ENCODE results near the gene ARHGEF17.

Gene ARHGEF17

DNA sequence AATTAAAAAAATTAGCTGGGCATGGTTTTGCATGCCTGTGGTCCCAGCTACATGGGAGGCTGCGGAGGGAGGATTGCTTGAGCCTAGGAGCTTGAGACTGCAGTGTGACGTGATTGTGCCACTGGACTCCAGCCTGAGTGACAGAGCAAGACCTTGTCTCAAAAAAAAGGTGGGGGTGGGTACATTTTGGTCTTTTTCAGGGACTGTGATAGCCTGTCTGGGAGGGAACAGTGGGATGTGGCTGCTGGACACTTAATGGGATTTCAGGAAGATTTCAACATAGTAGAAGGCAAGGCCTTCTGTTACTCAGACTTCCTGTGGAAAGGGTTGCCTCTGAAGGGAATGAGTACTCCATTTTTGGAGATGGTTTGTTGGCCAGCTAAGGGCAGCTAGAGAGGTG, 108.7 kb downstream of the ARHGEF17 start:
- DNase-seq = no peak

All from activated CD4-positive, alpha-beta T cell treated with anti-CD3 and anti-CD28 coated beads for 48 hours (primary cell).